ENCODE measurements around the gene BCAS3.
A peak's percentile ranks its signal among the peaks of the same experiment; 100 is the strongest.

BCAS3 gene

DNA sequence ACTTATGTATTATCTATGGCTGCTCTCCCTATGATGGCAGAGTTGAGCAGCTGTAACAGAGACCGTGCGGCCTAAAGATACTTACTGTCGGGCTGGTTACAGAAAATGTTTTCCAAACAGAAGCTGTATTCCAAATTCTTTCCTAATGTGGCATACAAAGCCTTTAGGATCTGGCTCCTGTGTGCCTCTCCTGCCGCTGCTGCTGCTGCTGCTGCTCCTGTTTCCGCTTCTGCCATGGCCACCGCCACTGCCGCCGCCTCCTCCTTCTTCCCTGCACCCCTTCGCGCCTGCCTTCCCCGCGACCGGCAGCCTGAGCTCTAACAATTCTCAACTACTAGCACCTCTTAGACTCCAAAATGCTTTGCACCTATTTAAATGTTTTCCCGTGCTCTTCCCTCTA lies 458.1 kb downstream of the BCAS3 start:
- Histone ChIP-seq H3K4ac (ENCODE audit: low read depth, low read length) (no peak overlapping the region), H3K9me3 (ENCODE audit: insufficient read depth, low read depth, low read length) (no peaks in the 10 kb centered on the region), H3K18ac (ENCODE audit: low read length) (no peak overlapping the region), H4K91ac (ENCODE audit: low read depth, low read length) (no peak overlapping the region), H3K23ac (ENCODE audit: low read length) (no peak overlapping the region), H3K36me3 (ENCODE audit: control insufficient read depth in 1 of 2, insufficient read depth in 2 of 2, low read length in 2 of 2) (no peaks in the 10 kb centered on the region), H2AK5ac (ENCODE audit: low read length) (no peak overlapping the region), H2AFZ (ENCODE audit: insufficient read depth, low read length, poor library complexity) (no peak overlapping the region), H3K14ac (ENCODE audit: low read length) (no peak overlapping the region), H2BK5ac (ENCODE audit: low read depth, low read length, poor library complexity) (no peak overlapping the region), H3K27me3 (ENCODE audit: insufficient read depth, low read length) (no peaks in the 10 kb centered on the region), H3K4me1 (ENCODE audit: control insufficient read depth in 1 of 2, insufficient read depth in 2 of 2, low read length in 2 of 2) (peaks cover 5% of the 10 kb centered on the region in 2 experiments), H3K4me2 (ENCODE audit: low read length) (no peak overlapping the region), H3K79me1 (ENCODE audit: low read length) (no peaks in the 10 kb centered on the region), H3K27ac (ENCODE audit: low read depth, low read length) (no peak overlapping the region), H3K79me2 (ENCODE audit: control insufficient read depth, insufficient read depth, low read length, poor library complexity) (no peaks in the 10 kb centered on the region), H3K4me3 (ENCODE audit: low read depth, low read length) (no peak overlapping the region), H2BK120ac (ENCODE audit: insufficient read depth, low read length, poor library complexity) (no peak overlapping the region), H3K9ac (ENCODE audit: low read length) (no peak overlapping the region), H4K12ac (ENCODE audit: low read depth, low read length) (no peak overlapping the region), H2BK12ac (ENCODE audit: low read length) (no peak overlapping the region), H4K8ac (ENCODE audit: low read depth, low read length) (no peak overlapping the region)
- WGBS (ENCODE audit: extremely low coverage, insufficient coverage, insufficient read length) = no CpG with 5 or more reads among the region's 14 CpGs
- no peak for DNase-seq

- no peak overlapping the region for H3K4ac ChIP-seq (ENCODE audit: low read depth, low read length)
- H3K36me3 ChIP-seq (ENCODE audit: control insufficient read depth in 1 of 2, insufficient read depth in 2 of 2, low read length in 2 of 2) = no peaks in the 10 kb centered on the region
- no peak overlapping the region for H2BK120ac ChIP-seq (ENCODE audit: insufficient read depth, low read length, poor library complexity)
- H3K4me3 ChIP-seq (ENCODE audit: low read depth, low read length) = no peak overlapping the region
- no peak for DNase-seq
- no peak overlapping the region for H3K14ac ChIP-seq (ENCODE audit: low read length)
- H4K8ac ChIP-seq (ENCODE audit: low read depth, low read length) = no peak overlapping the region
- no peak overlapping the region for H2BK5ac ChIP-seq (ENCODE audit: low read depth, low read length, poor library complexity)
- H3K79me2 ChIP-seq (ENCODE audit: control insufficient read depth, insufficient read depth, low read length, poor library complexity) = no peaks in the 10 kb centered on the region
- no peak overlapping the region for H3K27ac ChIP-seq (ENCODE audit: low read depth, low read length)
- no peak overlapping the region for H4K12ac ChIP-seq (ENCODE audit: low read depth, low read length)
- WGBS (ENCODE audit: extremely low coverage, insufficient coverage, insufficient read length) = no CpG with 5 or more reads among the region's 7 CpGs
- no peak overlapping the region for H2AFZ ChIP-seq (ENCODE audit: insufficient read depth, low read length, poor library complexity)
- H2BK12ac ChIP-seq (ENCODE audit: low read length) = no peak overlapping the region
- no peak overlapping the region for H3K23ac ChIP-seq (ENCODE audit: low read length)
- no peak overlapping the region for H3K18ac ChIP-seq (ENCODE audit: low read length)
- no peak overlapping the region for H3K9ac ChIP-seq (ENCODE audit: low read length)
- H2AK5ac ChIP-seq (ENCODE audit: low read length) = no peak overlapping the region
- H3K9me3 ChIP-seq (ENCODE audit: insufficient read depth, low read depth, low read length) = no peaks in the 10 kb centered on the region
- no peak overlapping the region for H4K91ac ChIP-seq (ENCODE audit: low read depth, low read length)
- no peak overlapping the region for H3K4me2 ChIP-seq (ENCODE audit: low read length)
- H3K27me3 ChIP-seq (ENCODE audit: insufficient read depth, low read length) = no peaks in the 10 kb centered on the region
- peaks cover 5% of the 10 kb centered on the region in 2 experiments for H3K4me1 ChIP-seq (ENCODE audit: control insufficient read depth in 1 of 2, insufficient read depth in 2 of 2, low read length in 2 of 2)
- no peaks in the 10 kb centered on the region for H3K79me1 ChIP-seq (ENCODE audit: low read length)
These were observed 458.6 kb downstream of the BCAS3 start for GRCh38 chr17:61136296-61136695.

DNA sequence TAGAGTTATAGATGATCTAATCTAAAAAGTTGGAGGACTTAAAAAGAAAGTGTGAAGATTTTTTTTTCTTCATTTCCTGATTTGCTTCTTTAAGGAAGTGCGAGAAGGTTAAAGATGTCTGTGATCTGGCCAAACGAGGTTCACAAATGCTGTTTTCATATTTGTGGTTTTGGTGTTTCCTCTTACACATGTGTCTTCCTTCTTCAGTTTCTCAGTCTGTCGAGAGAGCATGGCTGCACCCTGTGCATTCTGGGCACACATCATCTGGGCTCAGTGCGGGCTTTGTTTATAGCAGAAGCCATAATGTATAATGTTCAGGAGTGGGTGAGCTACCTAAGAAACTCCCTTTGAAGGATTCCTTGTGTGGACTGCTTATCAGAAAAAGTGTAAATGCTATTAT lies 461.6 kb downstream of the BCAS3 start:
- Histone ChIP-seq H3K79me2 (ENCODE audit: control insufficient read depth, insufficient read depth, low read length, poor library complexity) (no peaks in the 10 kb centered on the region), H3K23ac (ENCODE audit: low read length) (no peak overlapping the region), H3K27me3 (ENCODE audit: insufficient read depth, low read length) (no peaks in the 10 kb centered on the region), H3K9me3 (ENCODE audit: insufficient read depth, low read depth, low read length) (no peaks in the 10 kb centered on the region), H2AFZ (ENCODE audit: insufficient read depth, low read length, poor library complexity) (no peak overlapping the region), H2BK5ac (ENCODE audit: low read depth, low read length, poor library complexity) (peak overlapping the region; percentile 31), H3K4me1 (ENCODE audit: control insufficient read depth in 1 of 2, insufficient read depth in 2 of 2, low read length in 2 of 2) (peaks cover 3 to 4% of the 10 kb centered on the region in 2 experiments), H3K4me3 (ENCODE audit: low read depth, low read length) (no peak overlapping the region), H2BK120ac (ENCODE audit: insufficient read depth, low read length, poor library complexity) (no peak overlapping the region), H3K79me1 (ENCODE audit: low read length) (no peaks in the 10 kb centered on the region), H3K36me3 (ENCODE audit: control insufficient read depth in 1 of 2, insufficient read depth in 2 of 2, low read length in 2 of 2) (no peaks in the 10 kb centered on the region), H2AK5ac (ENCODE audit: low read length) (no peak overlapping the region), H3K27ac (ENCODE audit: low read depth, low read length) (no peak overlapping the region), H3K14ac (ENCODE audit: low read length) (no peak overlapping the region), H2BK12ac (ENCODE audit: low read length) (no peak overlapping the region), H4K12ac (ENCODE audit: low read depth, low read length) (no peak overlapping the region), H4K8ac (ENCODE audit: low read depth, low read length) (no peak overlapping the region), H3K9ac (ENCODE audit: low read length) (no peak overlapping the region), H3K18ac (ENCODE audit: low read length) (no peak overlapping the region), H3K4ac (ENCODE audit: low read depth, low read length) (no peak overlapping the region), H4K91ac (ENCODE audit: low read depth, low read length) (no peak overlapping the region), H3K4me2 (ENCODE audit: low read length) (no peak overlapping the region)
- no CpG with 5 or more reads among the region's 4 CpGs for WGBS (ENCODE audit: extremely low coverage, insufficient coverage, insufficient read length)
- DNase-seq = peak; percentile 38 to 63

DNA sequence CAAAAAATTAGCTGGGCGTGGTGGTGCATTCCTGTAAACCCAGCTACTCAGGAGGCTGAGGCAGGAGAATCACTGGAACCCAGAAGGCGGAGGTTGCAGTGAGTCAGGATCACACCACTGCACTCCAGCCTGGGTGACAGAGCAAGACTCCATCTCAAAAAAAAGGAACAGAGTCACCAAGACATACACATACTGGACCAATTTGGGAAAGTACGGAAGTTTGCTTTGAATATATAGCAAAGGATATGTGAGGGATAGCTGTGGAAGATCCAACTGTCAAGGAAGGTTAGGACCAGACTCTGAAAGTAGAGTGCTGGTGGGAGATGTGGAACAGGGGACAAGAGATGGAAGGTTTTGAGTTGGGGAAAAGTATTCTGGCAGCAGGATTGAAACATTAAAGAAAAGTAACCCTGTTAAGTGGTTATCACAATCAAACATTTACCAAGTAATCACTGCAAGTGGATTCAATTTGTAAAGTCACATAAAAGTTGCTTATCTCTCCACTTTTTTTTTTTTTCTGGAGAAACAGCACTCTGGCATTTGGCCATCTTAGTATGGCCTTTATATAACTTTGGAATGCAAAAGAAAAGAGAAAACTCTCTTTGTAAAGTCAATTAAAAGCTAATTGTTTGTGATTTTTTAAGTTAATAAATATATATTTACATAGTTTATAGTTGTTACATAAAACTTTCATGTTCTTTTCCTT lies 462.6 kb downstream of the BCAS3 start:
- H3K4ac ChIP-seq (ENCODE audit: low read depth, low read length) = no peak overlapping the region
- no peak overlapping the region for H4K12ac ChIP-seq (ENCODE audit: low read depth, low read length)
- H3K79me1 ChIP-seq (ENCODE audit: low read length) = no peaks in the 10 kb centered on the region
- no peak overlapping the region for H3K23ac ChIP-seq (ENCODE audit: low read length)
- no peaks in the 10 kb centered on the region for H3K27me3 ChIP-seq (ENCODE audit: insufficient read depth, low read length)
- WGBS (ENCODE audit: extremely low coverage, insufficient coverage, insufficient read length) = no CpG with 5 or more reads among the region's 3 CpGs
- H3K79me2 ChIP-seq (ENCODE audit: control insufficient read depth, insufficient read depth, low read length, poor library complexity) = no peaks in the 10 kb centered on the region
- H3K18ac ChIP-seq (ENCODE audit: low read length) = no peak overlapping the region
- H3K4me3 ChIP-seq (ENCODE audit: low read depth, low read length) = no peak overlapping the region
- no peaks in the 10 kb centered on the region for H3K36me3 ChIP-seq (ENCODE audit: control insufficient read depth in 1 of 2, insufficient read depth in 2 of 2, low read length in 2 of 2)
- H4K8ac ChIP-seq (ENCODE audit: low read depth, low read length) = no peak overlapping the region
- no peak overlapping the region for H4K91ac ChIP-seq (ENCODE audit: low read depth, low read length)
- H3K27ac ChIP-seq (ENCODE audit: low read depth, low read length) = no peak overlapping the region
- no peak overlapping the region for H3K9ac ChIP-seq (ENCODE audit: low read length)
- H3K14ac ChIP-seq (ENCODE audit: low read length) = no peak overlapping the region
- no peaks in the 10 kb centered on the region for H3K9me3 ChIP-seq (ENCODE audit: insufficient read depth, low read depth, low read length)
- DNase-seq = no peak
- no peak overlapping the region for H2AK5ac ChIP-seq (ENCODE audit: low read length)
- no peak overlapping the region for H2BK12ac ChIP-seq (ENCODE audit: low read length)
- H2BK120ac ChIP-seq (ENCODE audit: insufficient read depth, low read length, poor library complexity) = no peak overlapping the region
- H3K4me1 ChIP-seq (ENCODE audit: control insufficient read depth in 1 of 2, insufficient read depth in 2 of 2, low read length in 2 of 2) = peaks cover 3 to 4% of the 10 kb centered on the region in 2 experiments
- H3K4me2 ChIP-seq (ENCODE audit: low read length) = no peak overlapping the region
- H2AFZ ChIP-seq (ENCODE audit: insufficient read depth, low read length, poor library complexity) = no peak overlapping the region
- no peak overlapping the region for H2BK5ac ChIP-seq (ENCODE audit: low read depth, low read length, poor library complexity)
